LNCaP clone FGC (cell line): ENCODE results near the gene ARHGAP45.

Source experiments
- DNase-seq: peaks from one replicate; pipeline ENCODE4 v3.0.0-alpha.2; 2011; ENCODE audit warnings: low read depth
- H3K4me3 ChIP-seq: 2 replicates; pipeline ENCODE4 v1.5.1; 2011; ENCODE audit warnings: mild to moderate bottlenecking, low read depth, low read length, control low read depth
- TF ChIP-seq, protein P1 (sequence below): IDR thresholded peaks from 2 replicates; pipeline ENCODE4 v1.5.1; 2012; ENCODE audit warnings: mild to moderate bottlenecking; ENCODE audit not compliant: control insufficient read depth, insufficient read depth; ENCODE audit errors: extremely low read depth

Gene ARHGAP45, protein sequence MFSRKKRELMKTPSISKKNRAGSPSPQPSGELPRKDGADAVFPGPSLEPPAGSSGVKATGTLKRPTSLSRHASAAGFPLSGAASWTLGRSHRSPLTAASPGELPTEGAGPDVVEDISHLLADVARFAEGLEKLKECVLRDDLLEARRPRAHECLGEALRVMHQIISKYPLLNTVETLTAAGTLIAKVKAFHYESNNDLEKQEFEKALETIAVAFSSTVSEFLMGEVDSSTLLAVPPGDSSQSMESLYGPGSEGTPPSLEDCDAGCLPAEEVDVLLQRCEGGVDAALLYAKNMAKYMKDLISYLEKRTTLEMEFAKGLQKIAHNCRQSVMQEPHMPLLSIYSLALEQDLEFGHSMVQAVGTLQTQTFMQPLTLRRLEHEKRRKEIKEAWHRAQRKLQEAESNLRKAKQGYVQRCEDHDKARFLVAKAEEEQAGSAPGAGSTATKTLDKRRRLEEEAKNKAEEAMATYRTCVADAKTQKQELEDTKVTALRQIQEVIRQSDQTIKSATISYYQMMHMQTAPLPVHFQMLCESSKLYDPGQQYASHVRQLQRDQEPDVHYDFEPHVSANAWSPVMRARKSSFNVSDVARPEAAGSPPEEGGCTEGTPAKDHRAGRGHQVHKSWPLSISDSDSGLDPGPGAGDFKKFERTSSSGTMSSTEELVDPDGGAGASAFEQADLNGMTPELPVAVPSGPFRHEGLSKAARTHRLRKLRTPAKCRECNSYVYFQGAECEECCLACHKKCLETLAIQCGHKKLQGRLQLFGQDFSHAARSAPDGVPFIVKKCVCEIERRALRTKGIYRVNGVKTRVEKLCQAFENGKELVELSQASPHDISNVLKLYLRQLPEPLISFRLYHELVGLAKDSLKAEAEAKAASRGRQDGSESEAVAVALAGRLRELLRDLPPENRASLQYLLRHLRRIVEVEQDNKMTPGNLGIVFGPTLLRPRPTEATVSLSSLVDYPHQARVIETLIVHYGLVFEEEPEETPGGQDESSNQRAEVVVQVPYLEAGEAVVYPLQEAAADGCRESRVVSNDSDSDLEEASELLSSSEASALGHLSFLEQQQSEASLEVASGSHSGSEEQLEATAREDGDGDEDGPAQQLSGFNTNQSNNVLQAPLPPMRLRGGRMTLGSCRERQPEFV

DNA sequence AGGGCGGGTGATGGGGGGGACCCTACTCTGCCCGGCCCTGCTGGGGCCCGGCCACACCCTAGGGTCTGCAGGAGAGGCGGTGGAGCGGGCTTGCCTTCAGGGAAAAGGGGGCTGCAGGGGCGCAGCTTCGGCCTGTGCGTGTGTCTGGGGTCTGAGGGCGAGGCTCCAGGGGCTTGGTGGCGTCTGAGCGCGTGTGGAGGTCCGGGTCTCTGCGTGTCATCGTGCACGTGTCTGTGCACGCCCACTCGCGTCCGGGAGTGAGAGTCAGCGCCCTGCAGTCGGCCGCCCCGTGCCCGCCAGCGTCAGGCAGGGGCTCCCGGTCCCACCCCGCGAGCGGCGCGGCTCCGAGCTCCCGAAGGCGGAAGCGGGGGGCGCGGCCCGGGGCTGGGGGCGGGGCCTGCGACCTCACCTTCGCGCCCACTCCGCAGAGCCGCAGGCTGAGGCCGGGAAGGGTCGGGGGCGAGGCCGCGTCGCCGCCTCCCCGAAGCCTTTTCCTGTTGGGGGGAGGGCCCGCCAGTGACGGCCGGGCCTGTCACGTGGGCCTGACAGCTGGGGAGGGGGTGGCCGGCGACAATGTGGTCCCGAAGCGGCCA lies at the start of gene ARHGAP45:
TSS of gene ARHGAP45 (plus strand) at position 420 of the 593 bp plus-strand sequence. CDS start 239 bp downstream, outside the sequence.
- DNase-seq, result no peak
- TF ChIP-seq, protein P1, sequence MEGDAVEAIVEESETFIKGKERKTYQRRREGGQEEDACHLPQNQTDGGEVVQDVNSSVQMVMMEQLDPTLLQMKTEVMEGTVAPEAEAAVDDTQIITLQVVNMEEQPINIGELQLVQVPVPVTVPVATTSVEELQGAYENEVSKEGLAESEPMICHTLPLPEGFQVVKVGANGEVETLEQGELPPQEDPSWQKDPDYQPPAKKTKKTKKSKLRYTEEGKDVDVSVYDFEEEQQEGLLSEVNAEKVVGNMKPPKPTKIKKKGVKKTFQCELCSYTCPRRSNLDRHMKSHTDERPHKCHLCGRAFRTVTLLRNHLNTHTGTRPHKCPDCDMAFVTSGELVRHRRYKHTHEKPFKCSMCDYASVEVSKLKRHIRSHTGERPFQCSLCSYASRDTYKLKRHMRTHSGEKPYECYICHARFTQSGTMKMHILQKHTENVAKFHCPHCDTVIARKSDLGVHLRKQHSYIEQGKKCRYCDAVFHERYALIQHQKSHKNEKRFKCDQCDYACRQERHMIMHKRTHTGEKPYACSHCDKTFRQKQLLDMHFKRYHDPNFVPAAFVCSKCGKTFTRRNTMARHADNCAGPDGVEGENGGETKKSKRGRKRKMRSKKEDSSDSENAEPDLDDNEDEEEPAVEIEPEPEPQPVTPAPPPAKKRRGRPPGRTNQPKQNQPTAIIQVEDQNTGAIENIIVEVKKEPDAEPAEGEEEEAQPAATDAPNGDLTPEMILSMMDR, result no peak
- no peak within 1 kb of the TSS for H3K4me3 ChIP-seq

DNA sequence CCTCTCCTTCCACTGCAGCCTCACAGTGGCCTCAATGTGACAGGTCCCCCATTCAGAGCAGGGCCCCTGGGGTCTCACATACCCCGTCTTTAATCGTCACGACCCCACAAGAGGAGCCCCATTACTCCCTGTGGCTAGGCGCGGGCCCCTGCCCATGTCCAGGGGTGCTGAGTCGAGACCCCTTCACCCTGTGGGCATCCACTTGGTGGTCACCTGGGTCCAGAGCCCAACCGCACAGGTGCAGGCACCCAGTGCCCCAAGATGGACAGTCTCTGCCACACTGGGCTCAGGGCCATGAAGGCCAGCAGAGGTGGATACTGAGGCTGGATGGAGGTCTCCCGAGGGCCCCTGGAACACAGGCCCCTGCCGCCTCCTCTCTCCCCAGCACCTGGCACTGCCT lies 49.1 kb upstream of the ARHGAP45 start:
- no peak overlapping the region for H3K4me3 ChIP-seq
- no peak for DNase-seq
- TF ChIP-seq, protein P1, result no peak

DNA sequence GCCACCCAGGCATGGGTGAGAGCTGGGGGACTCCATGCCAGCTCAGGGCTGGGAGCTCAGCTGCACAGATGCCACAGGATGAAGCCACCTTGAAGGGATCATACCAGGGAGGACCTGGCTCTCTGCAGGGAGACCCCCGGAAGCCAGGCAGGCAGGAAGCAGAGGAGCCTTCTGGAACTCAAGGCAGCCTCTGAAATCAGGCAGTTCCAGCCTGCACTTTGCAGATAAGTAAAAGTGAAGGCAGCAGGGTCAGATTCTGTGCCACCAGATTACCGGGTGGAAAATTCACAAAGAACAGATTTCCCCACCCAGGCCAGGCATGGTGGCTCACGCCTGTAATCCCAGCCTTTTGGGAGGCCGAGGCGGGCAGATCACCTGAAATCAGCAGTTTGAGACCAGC lies 48.6 kb upstream of the ARHGAP45 start:
- DNase-seq, result no peak
- TF ChIP-seq, protein P1, result no peak
- peak overlapping the region; percentile 89; the same call in 1 of the 2 replicates for H3K4me3 ChIP-seq

DNA sequence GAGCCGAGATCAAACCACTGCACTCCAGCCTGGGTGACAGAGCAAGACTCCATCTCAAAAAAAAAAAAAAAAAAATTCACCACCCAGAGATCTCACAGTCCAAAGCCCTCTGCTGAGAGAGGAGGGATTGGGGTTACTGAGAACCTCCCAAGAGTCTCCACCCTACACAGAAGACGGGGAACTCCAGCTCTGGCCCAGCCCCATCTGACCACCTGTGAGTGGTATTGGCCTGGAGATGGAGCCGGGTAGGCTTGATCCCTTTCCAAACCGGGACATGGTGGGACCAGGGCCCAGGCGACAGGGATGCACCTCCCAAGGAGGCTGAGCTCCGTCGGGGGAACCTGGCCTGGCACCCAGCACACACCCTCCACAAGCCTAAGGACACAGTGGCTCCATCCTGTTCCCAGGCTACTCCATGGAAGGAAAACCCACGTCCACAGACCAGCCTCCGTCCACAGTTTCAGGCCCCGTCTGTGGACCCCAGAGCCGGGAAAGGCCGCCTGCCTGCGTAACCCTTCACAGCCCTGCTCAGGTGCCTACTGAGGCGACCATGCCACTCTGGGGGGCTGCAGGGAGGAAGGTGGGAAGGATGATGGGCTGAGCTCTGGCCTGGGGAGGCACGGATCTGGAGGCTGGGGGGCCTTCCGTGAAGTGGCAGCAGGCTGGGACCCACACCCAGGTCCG lies 47.9 kb upstream of the ARHGAP45 start:
- no peak for DNase-seq
- H3K4me3 ChIP-seq, result peak overlapping the region; percentile 89
- TF ChIP-seq, protein P1, result no peak

DNA sequence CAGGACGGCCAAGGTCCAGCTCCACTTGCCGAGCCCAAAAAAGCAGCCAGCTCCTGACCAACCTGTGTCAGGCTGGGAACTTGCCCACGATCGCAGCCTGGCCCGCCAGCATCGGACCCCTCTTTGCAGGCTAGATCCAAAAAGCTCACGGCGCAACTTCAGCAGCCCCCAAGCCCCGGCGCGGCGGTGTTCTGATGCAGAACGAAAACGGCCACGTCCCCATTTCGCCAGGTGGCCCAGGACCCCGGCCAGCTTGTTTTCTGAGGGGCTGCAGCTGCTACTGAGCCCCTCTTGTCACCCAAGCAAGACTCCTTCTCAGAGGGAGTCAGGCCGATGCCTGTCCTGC lies 47.4 kb upstream of the ARHGAP45 start:
- TF ChIP-seq, protein P1, result no peak
- peak overlapping the region; percentile 89 for H3K4me3 ChIP-seq
- DNase-seq, result no peak
